SK-N-SH (cell line): ENCODE data around the gene ARL6.

ENCODE experiments used
- CHD2 ChIP-seq: fragments of 150-350 bp; IDR thresholded peaks from 2 replicates; pipeline ENCODE4 v1.6.1; 2018; ENCODE audit warnings: low read length; ENCODE audit not compliant: partially characterized antibody
- EP300 ChIP-seq, 2 experiments: IDR thresholded peaks; 2 replicates each; pipeline versions ENCODE4 v1.4.0 to v1.6.1; 2012; ENCODE audit warnings: borderline replicate concordance in 1 of 2, low read depth in 1 of 2, low read length in 1 of 2
- EZH2phosphoT487 ChIP-seq: fragments of 200-600 bp; sonication (generic); IDR thresholded peaks from 2 replicates; pipeline ENCODE4 v1.6.1; 2017; ENCODE audit warnings: low read depth, mixed run types, mild to moderate bottlenecking, antibody characterized with exemption, moderate library complexity, borderline replicate concordance
- GABPA ChIP-seq: IDR thresholded peaks from 2 replicates; pipeline ENCODE4 v1.4.0; 2012; ENCODE audit warnings: low read depth, mild to moderate bottlenecking
- MXI1 ChIP-seq: IDR thresholded peaks from 2 replicates; pipeline ENCODE4 v1.6.1; 2012; ENCODE audit warnings: mild to moderate bottlenecking, low read depth, low read length, improper control_type of control experiment
- RAD21 ChIP-seq: IDR thresholded peaks from 2 replicates; pipeline ENCODE4 v1.6.1; 2012; ENCODE audit warnings: mild to moderate bottlenecking, low read length
- TF ChIP-seq, protein P1 (sequence below): fragments of 200-600 bp; sonication (generic); IDR thresholded peaks from 2 replicates; pipeline ENCODE4 v1.6.1; 2017; ENCODE audit warnings: antibody characterized with exemption, mild to moderate bottlenecking, moderate library complexity
- TF ChIP-seq, protein P2 (sequence below): IDR thresholded peaks from 2 replicates; pipeline ENCODE4 v1.4.0; 2012; ENCODE audit warnings: low read depth, borderline replicate concordance

- TF ChIP-seq, protein P1, sequence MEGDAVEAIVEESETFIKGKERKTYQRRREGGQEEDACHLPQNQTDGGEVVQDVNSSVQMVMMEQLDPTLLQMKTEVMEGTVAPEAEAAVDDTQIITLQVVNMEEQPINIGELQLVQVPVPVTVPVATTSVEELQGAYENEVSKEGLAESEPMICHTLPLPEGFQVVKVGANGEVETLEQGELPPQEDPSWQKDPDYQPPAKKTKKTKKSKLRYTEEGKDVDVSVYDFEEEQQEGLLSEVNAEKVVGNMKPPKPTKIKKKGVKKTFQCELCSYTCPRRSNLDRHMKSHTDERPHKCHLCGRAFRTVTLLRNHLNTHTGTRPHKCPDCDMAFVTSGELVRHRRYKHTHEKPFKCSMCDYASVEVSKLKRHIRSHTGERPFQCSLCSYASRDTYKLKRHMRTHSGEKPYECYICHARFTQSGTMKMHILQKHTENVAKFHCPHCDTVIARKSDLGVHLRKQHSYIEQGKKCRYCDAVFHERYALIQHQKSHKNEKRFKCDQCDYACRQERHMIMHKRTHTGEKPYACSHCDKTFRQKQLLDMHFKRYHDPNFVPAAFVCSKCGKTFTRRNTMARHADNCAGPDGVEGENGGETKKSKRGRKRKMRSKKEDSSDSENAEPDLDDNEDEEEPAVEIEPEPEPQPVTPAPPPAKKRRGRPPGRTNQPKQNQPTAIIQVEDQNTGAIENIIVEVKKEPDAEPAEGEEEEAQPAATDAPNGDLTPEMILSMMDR, result peak; percentile 31; the same call in 1 of the 2 replicates
- TF ChIP-seq GABPA (peak; percentile 73), CHD2 (peak; percentile 81), RAD21 (no peak; the same call in 1 of the 2 replicates), EP300 (IDR thresholded peaks at IDR 0.05; ENCODE audit: borderline replicate concordance in 1 of 2, low read depth in 1 of 2, low read length in 1 of 2) (no peak), EZH2phosphoT487 (no peak), MXI1 (peak; percentile 77)
- TF ChIP-seq, protein P2, sequence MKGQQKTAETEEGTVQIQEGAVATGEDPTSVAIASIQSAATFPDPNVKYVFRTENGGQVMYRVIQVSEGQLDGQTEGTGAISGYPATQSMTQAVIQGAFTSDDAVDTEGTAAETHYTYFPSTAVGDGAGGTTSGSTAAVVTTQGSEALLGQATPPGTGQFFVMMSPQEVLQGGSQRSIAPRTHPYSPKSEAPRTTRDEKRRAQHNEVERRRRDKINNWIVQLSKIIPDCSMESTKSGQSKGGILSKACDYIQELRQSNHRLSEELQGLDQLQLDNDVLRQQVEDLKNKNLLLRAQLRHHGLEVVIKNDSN, result no peak
These were observed at the start of gene ARL6 for GRCh38 chr3:97764407-97765238.
